NCI-H2227 treated with DMSO at 0.1 percent for 48 hours (cell line): Measurements from ENCODE around the gene PDCD11.
"Not testable (repeated sequence)": the region's sequence is repeated elsewhere in the genome, so short reads cannot be mapped to it uniquely, and the experiment has no call there.

ENCODE experiments used
- DNase-seq: peaks from one replicate; lab custom pipeline; 2025; lab: John Stamatoyannopoulos, UW

PDCD11 gene

DNA sequence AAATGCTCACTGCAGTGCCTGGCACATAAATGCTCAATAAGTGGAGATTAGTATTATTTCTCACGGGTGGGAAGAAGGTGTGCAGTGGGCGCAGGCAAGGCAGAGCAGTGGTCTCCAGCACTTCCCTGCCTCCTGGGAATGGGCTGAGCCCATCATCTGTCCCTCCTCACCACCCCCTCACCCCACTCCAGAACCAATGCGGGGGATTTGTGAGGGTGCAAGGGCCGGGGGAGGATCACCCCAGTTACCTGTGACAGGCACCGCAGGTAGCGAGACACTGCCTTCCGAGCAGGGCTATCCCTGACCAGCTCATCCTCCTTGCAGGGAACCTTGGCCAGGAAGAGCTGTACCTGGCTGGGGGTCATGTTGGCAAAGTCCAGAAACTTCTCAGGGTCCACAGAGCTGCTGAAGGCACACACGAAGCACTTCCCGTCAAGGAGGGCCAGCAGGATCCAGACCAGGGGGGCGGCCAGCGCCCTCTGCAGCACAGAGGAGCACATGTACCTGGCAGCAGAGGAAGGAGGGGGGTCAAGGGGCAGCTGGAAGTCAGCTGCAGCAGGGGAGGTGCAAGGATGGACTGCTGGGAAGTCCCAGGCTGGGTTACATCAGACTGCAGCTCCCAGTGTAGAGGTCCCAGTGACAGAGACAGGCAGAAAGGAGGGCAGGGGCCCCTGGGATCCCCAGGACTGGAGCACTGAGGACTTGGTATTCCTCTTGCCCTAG, 79.8 kb downstream of the PDCD11 start:
- DNase-seq, result no peak

DNA sequence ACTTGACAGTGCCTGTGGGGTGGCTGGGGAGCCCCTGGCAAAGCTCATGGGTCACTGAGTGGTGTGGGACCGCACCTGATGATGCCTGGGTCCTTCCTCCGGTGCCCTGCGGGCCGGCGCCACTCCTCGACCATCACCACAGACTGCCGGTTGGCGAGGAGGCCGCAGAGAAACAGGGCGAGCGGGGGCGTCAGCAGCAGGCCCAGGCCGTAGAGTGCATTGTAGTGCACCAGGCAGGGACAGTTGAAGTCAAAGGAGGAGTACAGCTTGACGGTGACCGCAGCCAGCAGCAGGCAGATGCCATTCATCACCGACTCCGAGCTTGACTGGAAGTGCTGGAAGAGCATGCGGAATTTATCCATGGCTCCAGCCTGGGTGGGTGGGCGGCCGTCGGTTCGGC, 82.2 kb downstream of the PDCD11 start:
- no peak for DNase-seq

DNA sequence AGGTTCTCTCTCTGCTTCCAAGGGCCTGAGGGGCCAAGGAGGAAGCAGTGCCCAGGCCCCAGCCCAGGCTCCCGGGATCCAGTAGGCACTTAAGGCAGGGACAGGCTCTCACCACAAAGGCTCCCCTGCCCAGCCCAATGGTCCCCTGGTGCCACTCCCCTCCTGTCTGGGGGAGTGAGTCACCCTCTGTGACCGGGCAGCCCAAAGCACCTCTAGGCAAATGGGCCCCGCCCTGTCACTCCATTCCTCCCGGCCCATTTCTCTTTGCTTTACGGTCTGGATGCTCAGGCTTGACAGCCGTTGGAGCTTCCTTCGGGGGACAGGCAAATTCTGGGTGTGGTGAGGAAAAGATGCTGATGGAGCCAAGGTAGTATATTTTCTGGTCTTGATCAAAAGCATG, 82.7 kb downstream of the PDCD11 start, which contains the start of gene CALHM3:
TSS of gene CALHM3 (minus strand) at position 106 of the 400 bp plus-strand sequence. CDS start 208 bp downstream, outside the sequence.
- DNase-seq, result no peak

DNA sequence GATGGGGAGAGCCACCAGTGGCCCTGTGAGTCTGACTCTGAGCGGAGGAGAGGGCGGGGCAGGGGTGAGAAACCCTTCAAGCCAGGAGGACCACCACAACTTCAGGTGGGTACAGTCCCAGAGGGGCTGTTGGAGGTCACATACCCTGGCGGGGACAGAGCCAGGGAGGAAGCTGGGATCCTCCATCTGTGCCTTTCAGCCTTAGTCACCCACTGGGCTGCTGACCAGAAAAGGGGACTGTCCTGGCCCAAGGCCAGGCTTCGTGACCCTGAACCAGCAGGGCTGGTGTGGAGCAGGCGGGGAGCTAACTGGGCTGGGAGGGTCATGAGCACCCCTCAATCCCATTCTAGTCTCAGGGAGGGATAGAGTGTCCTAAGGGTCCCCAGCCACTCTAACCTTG, 84.1 kb downstream of the PDCD11 start:
- DNase-seq, result no peak

GRCh38 chr10:103481974-103482531, 85.6 kb downstream of the PDCD11 start:
- DNase-seq, result peak; percentile 58

DNA sequence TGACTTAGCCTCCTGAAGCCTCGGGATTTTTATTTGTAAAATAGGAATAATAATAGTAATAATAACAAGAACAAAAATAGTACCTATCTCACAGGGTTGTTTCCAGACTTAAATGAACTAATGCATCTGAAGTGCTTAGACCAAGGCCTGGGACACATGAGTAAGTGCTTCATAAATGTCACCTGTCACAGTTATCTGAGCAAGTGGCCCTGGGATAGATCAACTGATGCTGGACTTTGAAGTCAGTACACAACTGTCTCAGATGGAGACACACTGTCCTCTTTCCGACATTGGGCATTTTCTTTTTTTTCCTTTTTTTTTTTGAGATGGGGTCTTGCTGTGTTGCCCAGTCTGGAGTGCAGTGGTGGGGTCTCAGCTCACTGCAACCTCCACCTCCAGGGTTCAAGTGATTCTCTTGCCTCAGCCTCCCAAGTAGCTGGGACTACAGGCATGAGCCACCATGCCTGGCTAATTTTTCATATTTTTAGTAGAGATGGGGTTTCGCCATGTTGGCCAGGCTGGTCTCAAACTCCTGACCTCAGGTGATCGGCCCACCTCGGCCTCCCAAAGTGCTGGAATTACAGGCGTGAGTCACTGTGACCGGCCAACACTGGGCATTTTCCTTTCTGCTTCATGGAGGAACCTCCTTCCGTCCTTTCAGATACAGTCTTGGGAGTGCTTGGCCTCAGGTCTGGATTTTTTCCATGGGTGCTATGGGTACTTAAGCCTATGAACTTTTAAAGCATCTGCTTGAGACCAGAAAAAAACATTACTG, 90.4 kb downstream of the PDCD11 start:
- not testable (repeated sequence) for DNase-seq

DNA sequence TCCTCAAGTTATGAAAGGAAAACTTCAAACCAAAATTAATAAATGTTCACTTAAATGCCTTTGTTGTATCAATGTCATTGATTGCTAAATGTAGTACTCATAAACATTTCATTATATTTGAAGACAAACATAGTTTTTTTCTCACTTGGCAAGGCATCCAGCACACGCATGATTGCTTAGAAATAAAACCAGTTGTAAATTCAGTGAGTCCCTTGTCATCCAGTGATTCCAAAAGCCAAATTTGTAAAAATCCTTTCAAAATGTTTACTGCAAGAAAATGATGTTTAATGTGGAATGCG, 90.9 kb downstream of the PDCD11 start:
- DNase-seq, result no peak

- no peak for DNase-seq
Observed at GRCh38 chr10:103490986-103491314, 94.5 kb downstream of the PDCD11 start.

DNA sequence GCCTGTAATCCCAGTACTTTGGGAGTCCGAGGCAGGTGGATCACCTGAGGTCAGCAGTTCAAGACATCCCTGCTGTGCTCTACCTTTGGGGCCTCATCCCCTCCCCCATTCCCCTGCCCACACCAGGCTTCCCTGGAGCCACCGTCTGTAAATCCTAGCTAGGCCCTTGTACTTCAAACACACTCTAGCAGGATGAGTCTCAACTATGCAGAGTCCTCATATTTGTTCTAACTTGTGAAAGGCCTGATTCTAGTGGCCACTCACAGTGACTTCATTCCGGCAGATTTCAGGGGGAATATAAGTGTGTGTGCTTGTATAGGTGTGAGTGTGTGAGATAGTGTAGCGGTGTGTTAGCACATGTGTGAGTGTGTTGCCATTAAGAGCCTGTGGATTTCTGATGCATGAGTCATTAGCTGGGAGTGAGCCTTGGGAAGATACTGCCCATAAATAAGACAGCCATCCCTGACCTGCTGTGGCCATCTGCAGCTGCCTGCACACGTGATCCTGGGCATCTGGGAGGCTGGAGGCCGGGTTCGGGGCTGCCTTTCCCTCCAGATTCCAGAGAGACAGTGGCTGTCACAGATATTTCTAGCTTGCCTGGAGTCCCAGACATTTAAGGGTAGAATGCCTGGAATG, 95.4 kb downstream of the PDCD11 start:
- DNase-seq, result peak; percentile 45

- DNase-seq, result no peak
Observed at GRCh38 chr10:103492655-103493261, 96.3 kb downstream of the PDCD11 start.

- DNase-seq, result peak; percentile 2
Observed at GRCh38 chr10:103493362-103493915, 97.0 kb downstream of the PDCD11 start, which contains the start of gene NEURL1. Gene NEURL1 (plus strand): TSS chr10:103493705. CDS start chr10:103494388, 683 bp downstream.

GRCh38 chr10:103493916-103494877, 97.8 kb downstream of the PDCD11 start:
- no peak for DNase-seq

GRCh38 chr10:103495321-103495720, 98.9 kb downstream of the PDCD11 start:
- no peak for DNase-seq
